AG08396 (cell line): ENCODE data around the gene KMT2E.

Experiments used
- DNase-seq: peaks from one replicate; pipeline ENCODE4 v3.0.0; 2012; ENCODE audit warnings: low spot score, mixed read lengths

Gene KMT2E

GRCh38 chr7:105007298-105007697 lies 6.7 kb upstream of the KMT2E start:
- DNase-seq = no peak

DNA sequence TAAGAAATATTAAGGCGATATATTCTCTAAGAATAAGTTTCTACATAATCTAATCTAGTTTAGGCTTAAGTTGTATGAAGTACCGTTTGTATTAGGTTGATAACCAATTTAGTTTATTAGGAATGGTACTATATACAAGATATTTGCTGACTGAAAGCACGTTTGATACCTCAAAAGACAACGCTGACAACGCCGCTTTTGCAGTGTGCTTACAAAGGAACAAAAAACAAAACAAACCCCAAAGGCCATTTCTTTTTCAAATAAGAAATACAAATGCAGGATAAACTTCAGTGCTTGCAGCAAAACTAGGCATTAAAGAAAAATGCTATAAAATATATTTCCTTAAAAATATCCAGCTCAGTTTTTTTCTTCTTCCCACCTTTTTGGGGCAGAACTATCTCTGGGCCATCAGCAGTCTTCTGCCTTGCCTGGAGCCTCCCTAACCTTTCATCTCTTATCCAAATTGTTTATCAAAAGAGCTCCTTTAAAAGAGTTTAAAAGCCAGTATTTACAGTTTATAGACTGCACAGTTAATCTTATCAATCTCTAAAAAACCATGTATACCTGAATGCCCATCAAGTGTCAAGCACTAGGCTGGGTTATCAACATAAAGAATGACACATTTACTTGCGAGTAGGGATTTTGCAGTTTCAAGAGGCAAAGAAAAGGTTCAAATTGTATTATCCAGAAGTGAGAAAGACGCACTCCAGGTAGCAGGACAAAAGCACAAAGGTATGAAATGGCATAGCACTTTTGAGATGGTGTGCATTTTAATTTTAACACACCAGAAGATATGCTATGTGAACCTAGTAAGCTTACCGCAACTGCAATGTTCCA lies 4.1 kb upstream of the KMT2E start:
- no peak for DNase-seq

DNA sequence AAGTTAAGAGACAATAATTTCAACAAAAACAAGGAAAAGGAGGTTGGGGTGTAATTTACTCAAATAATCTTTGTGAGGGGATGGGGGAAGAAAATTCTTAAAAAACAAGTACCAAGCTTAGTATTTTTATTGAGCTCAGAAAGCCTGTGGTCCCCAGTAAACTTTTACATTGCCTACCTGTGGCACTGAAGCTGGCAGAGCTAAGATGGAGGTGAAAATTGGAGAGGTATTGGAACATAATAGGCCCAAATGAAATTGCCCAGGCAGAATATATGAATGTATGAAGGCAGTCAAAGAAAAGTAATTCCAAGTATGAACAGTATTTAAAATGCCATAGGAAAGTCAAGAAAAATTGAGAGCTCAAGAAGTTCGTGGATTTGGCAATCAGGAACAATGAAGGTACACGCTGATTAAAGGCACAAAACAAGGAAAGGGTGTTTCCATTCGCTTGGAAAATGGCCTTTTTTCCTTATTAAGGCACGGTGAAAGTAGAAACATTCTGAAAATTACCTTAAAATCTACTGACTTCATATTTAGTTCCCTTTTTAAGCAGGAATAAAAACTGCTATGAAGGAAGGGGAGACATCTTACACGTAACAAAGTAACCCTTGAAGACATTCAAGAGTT lies 3.4 kb upstream of the KMT2E start:
- no peak for DNase-seq

- DNase-seq = no peak
These were observed 2.7 kb upstream of the KMT2E start for GRCh38 chr7:105011141-105011830.

DNA sequence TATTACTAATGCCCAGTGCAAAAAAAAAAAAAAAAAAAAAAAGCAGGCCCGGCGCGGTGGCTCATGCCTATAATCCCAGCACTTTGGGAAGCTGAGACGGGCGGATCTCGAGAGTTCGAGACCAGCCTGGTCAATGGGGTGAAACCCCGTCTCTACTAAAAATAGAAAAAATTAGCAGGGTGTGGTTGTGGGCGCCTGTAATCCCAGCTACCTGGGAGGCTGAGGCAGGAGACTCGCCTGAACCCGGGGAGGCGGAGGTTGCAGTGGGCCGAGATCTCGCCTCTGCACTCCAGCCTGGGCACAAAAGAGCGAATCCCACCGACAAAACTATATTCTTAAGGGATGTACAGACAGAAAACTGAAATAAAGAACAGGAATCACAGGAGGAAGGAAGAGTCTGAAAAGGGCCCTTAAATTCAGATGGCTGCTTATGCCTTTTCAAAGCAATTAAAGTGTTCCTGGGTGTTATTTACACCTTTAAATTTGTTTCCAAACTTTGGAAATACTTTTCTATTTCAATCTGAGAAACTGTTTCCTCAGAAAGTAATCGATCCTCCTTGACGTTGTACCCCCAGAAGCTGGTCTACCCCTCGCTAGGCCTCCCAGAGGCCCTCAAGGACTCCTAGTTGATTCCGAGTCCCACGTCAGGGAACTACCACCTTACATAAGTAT lies 2.0 kb upstream of the KMT2E start:
- DNase-seq = no peak

DNA sequence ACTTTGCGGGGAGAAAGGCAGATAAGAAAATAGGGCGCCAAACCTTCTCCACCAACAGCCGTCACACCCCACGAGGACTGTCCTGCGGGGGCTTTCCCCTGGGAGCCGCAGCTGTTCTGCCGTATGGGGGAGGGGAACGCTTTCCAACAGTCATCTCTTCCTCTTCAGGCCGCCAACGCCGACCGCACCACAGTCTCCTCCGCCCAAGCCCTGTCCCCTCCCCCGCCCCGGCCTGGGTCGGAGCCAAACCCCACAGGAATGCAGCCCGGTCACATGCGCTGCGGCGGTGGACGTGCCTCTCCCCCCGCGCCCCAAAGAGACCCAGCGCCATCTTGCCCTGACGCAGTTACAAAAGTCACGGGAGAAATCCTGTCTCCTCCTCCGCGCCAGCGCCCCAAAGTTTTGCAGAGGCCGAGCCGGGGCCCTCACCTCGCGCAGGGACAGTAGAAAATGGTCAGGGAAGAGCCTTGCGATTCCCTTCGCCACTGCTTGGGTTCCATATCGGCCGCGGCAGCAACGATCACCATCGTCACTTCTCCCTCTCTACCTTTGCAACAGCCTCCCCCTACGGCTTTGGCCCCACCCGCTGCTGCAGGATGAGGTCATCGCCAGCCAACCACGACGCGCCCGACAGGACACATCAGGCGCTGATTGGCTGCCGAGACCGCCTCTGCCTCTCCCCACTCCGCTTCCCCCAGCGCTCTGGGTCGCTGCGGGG lies 1.3 kb upstream of the KMT2E start:
- DNase-seq = peak; percentile 96

- DNase-seq = peak; percentile 93
These were observed 687 bp upstream of the KMT2E start for GRCh38 chr7:105013221-105013815.

- peak; percentile 48 for DNase-seq
These were observed 836 bp downstream of the KMT2E start for GRCh38 chr7:105014693-105015389.

DNA sequence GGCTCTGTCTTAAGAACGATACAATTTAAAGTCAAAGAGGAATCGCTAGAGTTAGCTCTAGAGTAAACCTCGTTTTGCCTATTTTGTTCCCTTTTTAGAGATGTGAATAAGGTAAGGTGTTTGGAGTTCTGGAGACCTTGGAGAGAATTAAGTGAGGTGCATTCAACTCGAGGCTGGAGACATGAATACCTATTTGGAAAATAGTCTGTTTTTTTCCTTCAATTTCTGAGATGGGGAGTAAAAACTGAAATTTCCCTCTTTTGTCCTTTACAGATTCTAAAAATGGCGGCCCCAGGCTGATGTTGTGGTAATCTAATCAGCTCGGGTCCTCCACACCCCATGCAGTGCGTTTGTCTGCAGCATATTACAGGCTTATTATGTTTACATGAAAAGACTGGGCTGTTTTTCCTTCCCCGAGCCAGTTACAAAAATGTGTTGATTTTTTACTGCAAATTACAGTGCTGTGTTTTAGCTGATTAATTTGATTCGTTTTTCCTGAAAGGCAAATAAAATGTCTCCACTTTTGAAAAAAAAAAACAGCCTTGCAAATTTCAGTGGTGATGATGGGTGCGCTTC lies 1.5 kb downstream of the KMT2E start:
- peak; percentile 22 for DNase-seq

GRCh38 chr7:105016068-105016708 lies 2.2 kb downstream of the KMT2E start:
- DNase-seq = no peak

GRCh38 chr7:105016709-105017656 lies 3.0 kb downstream of the KMT2E start:
- peak; percentile 21 for DNase-seq

GRCh38 chr7:105017657-105018365 lies 3.8 kb downstream of the KMT2E start:
- no peak for DNase-seq

DNA sequence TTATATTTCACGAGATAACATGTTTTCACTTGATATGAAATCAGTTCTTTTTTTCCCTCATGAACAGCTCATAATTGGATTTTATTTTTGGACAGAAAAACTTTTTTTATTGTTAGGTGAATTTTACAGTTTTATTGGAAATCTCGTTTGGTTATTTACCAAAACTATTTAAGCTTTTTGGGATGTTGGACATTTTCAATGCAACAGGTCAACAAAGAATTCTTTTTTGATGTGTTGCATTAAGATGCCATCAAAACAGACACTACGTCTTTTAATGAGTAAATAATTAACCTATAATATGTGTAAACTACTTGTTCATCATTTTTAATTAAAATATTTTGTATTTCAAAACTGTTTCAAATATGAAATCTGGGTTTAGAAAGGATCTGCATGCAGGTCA lies 5.3 kb downstream of the KMT2E start:
- DNase-seq = no peak

DNA sequence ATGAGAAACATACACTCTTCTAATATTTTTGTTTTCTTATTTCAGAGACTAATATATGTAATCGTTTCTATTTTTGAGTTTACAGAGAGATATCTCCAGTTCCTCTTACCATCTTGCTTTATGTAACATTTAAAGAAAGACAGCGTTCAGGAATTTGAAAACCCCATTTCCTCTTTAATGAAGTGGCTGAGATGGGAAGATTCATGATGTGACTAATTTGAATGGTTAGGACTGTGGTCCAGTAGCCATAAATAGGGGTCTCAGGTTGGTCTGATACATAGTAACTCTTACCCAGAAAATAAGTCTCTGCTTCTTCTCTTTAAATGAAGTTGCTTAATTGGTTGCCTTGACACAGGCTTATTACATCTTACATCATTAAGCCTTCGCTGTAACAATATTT lies 6.9 kb downstream of the KMT2E start:
- DNase-seq = no peak

GRCh38 chr7:105021352-105021751 lies 7.3 kb downstream of the KMT2E start:
- DNase-seq = no peak

DNA sequence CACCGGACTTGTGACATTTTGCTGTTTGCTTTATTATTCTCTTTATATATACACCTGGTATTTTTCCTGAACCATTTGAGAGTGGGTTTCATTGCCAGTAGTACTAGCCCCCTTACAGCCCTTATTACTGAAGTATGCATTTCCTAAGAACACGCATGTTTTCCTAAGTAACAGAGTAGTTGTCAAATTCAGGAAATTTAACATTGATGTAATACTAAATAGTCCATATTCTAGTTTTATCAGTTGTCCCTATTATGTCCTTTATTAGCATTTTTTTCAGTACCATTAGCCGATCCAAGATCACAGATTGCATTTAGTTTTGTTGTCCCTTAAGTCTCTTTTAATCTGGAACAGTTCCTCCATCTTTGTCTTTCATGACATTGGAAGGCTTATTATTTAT lies 8.0 kb downstream of the KMT2E start:
- DNase-seq = no peak

- no peak for DNase-seq
These were observed 8.5 kb downstream of the KMT2E start for GRCh38 chr7:105022458-105022857.

DNA sequence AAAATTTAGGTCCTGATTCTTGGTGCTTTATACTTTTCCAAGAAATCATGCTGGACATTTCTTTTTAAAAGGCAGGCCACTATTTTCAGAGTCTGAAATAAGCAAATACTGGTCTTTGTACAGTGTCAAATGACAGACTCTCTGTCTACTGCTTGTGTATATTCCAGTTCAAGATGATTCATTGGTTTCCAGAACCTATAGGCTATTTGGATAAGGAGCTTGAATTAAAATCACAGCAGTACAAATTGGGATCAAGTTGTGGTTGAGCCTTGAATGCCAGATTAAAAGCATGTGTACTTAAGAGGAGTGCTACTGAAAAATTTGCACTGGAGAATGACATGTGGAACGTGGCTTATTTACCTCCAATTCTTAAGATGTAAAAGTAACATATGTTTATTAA lies 10.7 kb downstream of the KMT2E start:
- DNase-seq = no peak
